Transverse colon (tissue), 4 donors: ENCODE data around the gene ADORA3. TPM values are rescaled to one million over a fixed set of nuclear protein-coding genes. Genes with fewer than 3 reads are reported as not detected.

Experiments used
- DNase-seq: peaks from one replicate; pipeline ENCODE4 v3.0.0-alpha.2; 2019
- H3K27ac ChIP-seq, 4 donors: fragments of 200-600 bp; sonication (generic); 2 replicates each; pipeline ENCODE4 v1.5.1; 2016 to 2018; ENCODE audit warnings: inconsistent platforms in 4 of 4
- H3K27me3 ChIP-seq: fragments of 200-600 bp; sonication (generic); 2 replicates; pipeline ENCODE4 v1.5.1; 2017; ENCODE audit warnings: inconsistent platforms
- H3K36me3 ChIP-seq, 4 donors: fragments of 200-600 bp; sonication (generic); 2 replicates each; pipeline ENCODE4 v1.5.1; 2017 to 2019; ENCODE audit warnings: inconsistent platforms in 4 of 4
- H3K4me1 ChIP-seq, 4 donors: fragments of 200-600 bp; sonication (generic); 2 replicates each; pipeline ENCODE4 v1.5.1; 2017 to 2020; ENCODE audit warnings: inconsistent platforms in 4 of 4
- H3K4me3 ChIP-seq, 4 donors: fragments of 200-600 bp; sonication (generic); 1 replicate in 1 of 4; 2 replicates in 3 of 4; pipeline versions ENCODE4 v1.5.1 to v1.6.1; 2017 to 2019; ENCODE audit warnings: inconsistent platforms in 4 of 4
- H3K9me3 ChIP-seq, 2 donors: fragments of 200-600 bp; sonication (generic); 2 replicates each; pipeline ENCODE4 v1.5.1; 2017 to 2019; ENCODE audit warnings: inconsistent platforms in 2 of 2
- CTCF ChIP-seq, 5 experiments: fragments of 200-600 bp in 3 of 5; fragments of 450-650 bp in 2 of 5; sonication (generic) in 3 of 5; IDR thresholded peaks; 1 replicate in 2 of 5; 2 replicates in 3 of 5; pipeline ENCODE4 v1.5.1; 2016 to 2017; ENCODE audit warnings: antibody characterized with exemption in 5 of 5, inconsistent platforms in 3 of 5, mild to moderate bottlenecking in 2 of 5, moderate library complexity in 1 of 5
- EP300 ChIP-seq: sonication (generic); formaldehyde crosslinking; IDR thresholded peaks from one replicate; pipeline ENCODE4 v1.6.1; 2017; ENCODE audit warnings: antibody characterized with exemption, low read depth
- POLR2A ChIP-seq: fragments of 450-650 bp; IDR thresholded peaks from one replicate; pipeline ENCODE4 v1.6.1; 2016; ENCODE audit warnings: antibody characterized with exemption, mild to moderate bottlenecking, moderate library complexity
- POLR2AphosphoS5 ChIP-seq, 3 donors: sonication (generic); formaldehyde crosslinking; IDR thresholded peaks; one replicate each; pipeline ENCODE4 v1.6.1; 2016; ENCODE audit warnings: antibody characterized with exemption in 3 of 3
- whole genome bisulfite sequencing, 2 donors: methylation state at CpG; one replicate each; pipeline ENCODE4 v1.1.5; 2018; ENCODE audit warnings: low coverage in 1 of 2; 5-methylcytosine and 5-hydroxymethylcytosine counted together
- in situ Hi-C, 4 donors: fragments of 200-750 bp; cut with MboI; loops; one replicate each; pipeline versions ENCODE4 v1.15.0 to v1.15.1; 2017; ENCODE audit warnings: low sequenced_read_pairs in 3 of 4, low pct_ligation_motif_present in 1 of 4, low pct_unique_long_range_greater_than_20kb in 1 of 4
- intact Hi-C: fragments of 100-400 bp; cut with DNase I; formaldehyde crosslinking; loops from one replicate; pipeline ENCODE4 v1.15.1; 2023; ENCODE audit warnings: low total_unique reads
- total RNA-seq, 4 donors: library from RNA; depleted of rRNA; stranded (reverse); fragments of >200 nt; gene quantifications; one replicate each; pipeline ENCODE4 v1.1.0, GENCODE V29; 2016

Gene ADORA3
- total RNA-seq, 4 donors from 2014 or later, result 2.9 to 5.7 TPM; not detected in 2

GRCh38 chr1:111484391-111485026 lies 18.9 kb downstream of the ADORA3 start:
- no peaks in the 10 kb centered on the region for H3K27me3 ChIP-seq
- no peak for DNase-seq
- no peaks in the 10 kb centered on the region for H3K9me3 ChIP-seq
- H3K4me1 ChIP-seq, result peaks cover 0 to 4% (median 2%) of the 10 kb centered on the region in 4 donors
- H3K27ac ChIP-seq, result no peak overlapping the region
- in situ Hi-C loops (loop anchor here (10.0 to 25.0 kb wide), 4 partner anchors 253 to 878 kb away; partner anchors contain the start of genes DDX20 (in 1 of the 4) and INKA2 (in 1 of the 4)), intact Hi-C loops (loop anchor here (5.0 kb wide), 1 partner anchor 283 kb away; no protein-coding TSS in a partner anchor)
- no peak for TF ChIP-seq CTCF (IDR thresholded peaks at IDR 0.05)
- TF ChIP-seq POLR2AphosphoS5 (IDR thresholded peaks at IDR 0.05), result no peak
- TF ChIP-seq POLR2A, result no peak
- no peak for TF ChIP-seq EP300
- H3K36me3 ChIP-seq, result no peaks in the 10 kb centered on the region
- H3K4me3 ChIP-seq, result no peak overlapping the region

DNA sequence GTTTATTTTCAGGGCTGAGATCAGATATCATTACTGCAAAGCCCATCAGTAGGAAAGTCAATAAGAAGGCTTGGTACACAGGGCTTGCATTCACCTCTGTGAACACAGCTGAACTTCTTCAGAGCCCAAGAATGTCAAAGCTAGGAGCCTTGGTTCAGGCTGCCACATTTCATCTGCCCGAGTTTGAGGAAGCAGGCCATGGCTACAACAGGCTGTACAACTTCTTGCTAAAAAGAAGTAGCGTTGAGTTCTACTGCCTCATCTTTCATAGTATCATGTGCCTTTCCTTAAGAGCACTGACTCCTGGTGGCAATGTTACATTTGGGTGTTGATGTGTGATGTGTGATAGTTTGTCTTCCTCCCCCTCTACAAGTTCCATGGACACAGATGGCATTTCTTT lies 19.6 kb downstream of the ADORA3 start:
- TF ChIP-seq EP300, result no peak
- no peak for TF ChIP-seq POLR2AphosphoS5 (IDR thresholded peaks at IDR 0.05)
- TF ChIP-seq POLR2A, result no peak
- no peak for TF ChIP-seq CTCF (IDR thresholded peaks at IDR 0.05)
- 70 to 73% methylated on average over 2 of the region's 2 CpGs for WGBS, 2 donors

GRCh38 chr1:111483166-111483565 lies 20.3 kb downstream of the ADORA3 start:
- in situ Hi-C loops, result loop anchor here (10.0 to 25.0 kb wide), 4 partner anchors 254 to 879 kb away; partner anchors contain the start of genes DDX20 (in 1 of the 4) and INKA2 (in 1 of the 4)

More for the DNA sequence above, 19.6 kb downstream of the ADORA3 start:
- H3K27me3 ChIP-seq, result no peaks in the 10 kb centered on the region
- no peak overlapping the region for H3K27ac ChIP-seq
- in situ Hi-C loops, result loop anchor here (10.0 to 25.0 kb wide), 4 partner anchors 253 to 878 kb away; partner anchors contain the start of genes DDX20 (in 1 of the 4) and INKA2 (in 1 of the 4)
- H3K9me3 ChIP-seq, result no peaks in the 10 kb centered on the region
- intact Hi-C loops, result loop anchor here (5.0 kb wide), 1 partner anchor 283 kb away; no protein-coding TSS in a partner anchor
- peaks cover 0 to 4% (median 2%) of the 10 kb centered on the region in 4 donors for H3K4me1 ChIP-seq
- H3K4me3 ChIP-seq, result no peak overlapping the region
- no peak for DNase-seq
- H3K36me3 ChIP-seq, result no peaks in the 10 kb centered on the region

More at GRCh38 chr1:111483166-111483565, 20.3 kb downstream of the ADORA3 start:
- Histone ChIP-seq H3K36me3 (no peaks in the 10 kb centered on the region), H3K9me3 (no peaks in the 10 kb centered on the region), H3K4me1 (peaks cover 0 to 4% (median 2%) of the 10 kb centered on the region in 4 donors), H3K27ac (no peak overlapping the region), H3K27me3 (no peaks in the 10 kb centered on the region), H3K4me3 (no peak overlapping the region)
- 72 to 85% methylated on average over 3 of the region's 3 CpGs for WGBS, 2 donors
- TF ChIP-seq POLR2AphosphoS5 (IDR thresholded peaks at IDR 0.05) (no peak), POLR2A (no peak), EP300 (no peak), CTCF (IDR thresholded peaks at IDR 0.05) (no peak)
- intact Hi-C loops, result loop anchor here (5.0 kb wide), 1 partner anchor 284 kb away; no protein-coding TSS in a partner anchor
- DNase-seq, result no peak
